Endothelial cell of umbilical vein (primary cell): ENCODE results near the gene PRDM13. TPM values are rescaled to one million over a fixed set of nuclear protein-coding genes. Genes with fewer than 3 reads are reported as not detected.

Experiments
- BruUV-seq: library from RNA; stranded (reverse); fragments of 400-500 nt; replicated peaks from 2 replicates; lab custom pipeline; 2021; lab: Mats Ljungman, UMichigan
- CTCF ChIA-PET: fragments of 300-600, 350-600 bp; sonication (Branson Sonifier 250); formaldehyde crosslinking; loops from one replicate; lab custom pipeline; 2021; ENCODE audit warnings: antibody characterized with exemption, inconsistent platforms; lab: Charles Lee
- POLR2A ChIA-PET: fragments of 300-600, 350-600 bp; sonication (Branson Sonifier 250); formaldehyde crosslinking; loops from one replicate; lab custom pipeline; 2021; ENCODE audit warnings: antibody characterized with exemption, inconsistent platforms; lab: Charles Lee
- DNase-seq: peaks from one replicate; pipeline ENCODE4 v3.0.0-alpha.2; 2011; ENCODE audit warnings: low read depth, low spot score
- FAIRE-seq: peaks from 2 replicates; lab custom pipeline; 2011; peaks lifted over from hg19 to GRCh38; lab: Jason Lieb, UNC
- H2AFZ ChIP-seq: 2 replicates; pipeline ENCODE4 v1.6.0; 2012; ENCODE audit warnings: low read depth, low read length, control low read depth, inconsistent platforms
- H3K27ac ChIP-seq: 2 replicates; pipeline ENCODE4 v1.5.1; 2011; ENCODE audit warnings: low read depth, mild to moderate bottlenecking, control low read depth, low read length, moderate library complexity; ENCODE audit not compliant: insufficient read depth
- H3K27me3 ChIP-seq, 2 experiments: 2 replicates each; pipeline versions ENCODE4 v1.6.0 to v1.6.1; 2011; ENCODE audit warnings: low read length in 2 of 2, mixed read lengths in 1 of 2; ENCODE audit not compliant: control insufficient read depth in 2 of 2, insufficient read depth in 2 of 2
- H3K36me3 ChIP-seq, 2 experiments: 2 replicates in 1 of 2; 3 replicates in 1 of 2; pipeline ENCODE4 v1.5.1; 2011; ENCODE audit warnings: low read length in 2 of 2, mild to moderate bottlenecking in 1 of 2, moderate library complexity in 1 of 2; ENCODE audit not compliant: control insufficient read depth in 2 of 2, insufficient read depth in 2 of 2; ENCODE audit errors: extremely low read depth in 1 of 2
- H3K4me1 ChIP-seq: 3 replicates; pipeline ENCODE4 v1.5.1; 2011; ENCODE audit warnings: mild to moderate bottlenecking, low read length; ENCODE audit not compliant: control insufficient read depth, insufficient read depth; ENCODE audit errors: extremely low read depth
- H3K4me2 ChIP-seq: 2 replicates; pipeline ENCODE4 v1.6.1; 2011; ENCODE audit warnings: low read length, control low read depth, mixed read lengths; ENCODE audit not compliant: insufficient read depth
- H3K4me3 ChIP-seq, 3 experiments: fragments of 200-600 bp in 1 of 3; sonication (generic), shearing (Covaris generic) in 1 of 3; replicated peaks in 1 of 3; 2 replicates each; pipeline ENCODE4 v1.5.1; 2011 to 2016; ENCODE audit warnings: control low read depth in 3 of 3, low read length in 3 of 3, mild to moderate bottlenecking in 2 of 3, inconsistent platforms in 1 of 3, low read depth in 1 of 3, moderate library complexity in 1 of 3; ENCODE audit not compliant: insufficient read depth in 1 of 3
- H3K79me2 ChIP-seq: 2 replicates; pipeline ENCODE4 v1.6.0; 2012; ENCODE audit warnings: low read length, inconsistent platforms; ENCODE audit not compliant: control insufficient read depth, insufficient read depth
- H3K9ac ChIP-seq: replicated peaks from 2 replicates; pipeline ENCODE3; 2011; ENCODE audit warnings: low read length, control low read depth; ENCODE audit not compliant: insufficient read depth; ENCODE audit errors: extremely low read depth
- H3K9me1 ChIP-seq: replicated peaks from 3 replicates; pipeline ENCODE4 v1.6.0; 2011; ENCODE audit warnings: mild to moderate bottlenecking, low read length; ENCODE audit not compliant: control insufficient read depth, insufficient read depth; ENCODE audit errors: extremely low read depth
- H3K9me3 ChIP-seq: replicated peaks from 2 replicates; pipeline ENCODE4 v1.5.1; 2012; ENCODE audit warnings: low read length, inconsistent platforms; ENCODE audit not compliant: control insufficient read depth, insufficient read depth
- H4K20me1 ChIP-seq: replicated peaks from 2 replicates; pipeline ENCODE3; 2011; ENCODE audit warnings: mild to moderate bottlenecking, low read length; ENCODE audit not compliant: control insufficient read depth, insufficient read depth; ENCODE audit errors: extremely low read depth
- EZH2 ChIP-seq: IDR thresholded peaks from 2 replicates; pipeline ENCODE4 v1.6.1; 2012; ENCODE audit warnings: borderline replicate concordance, low read depth, mild to moderate bottlenecking, moderate library complexity, low read length, inconsistent platforms; ENCODE audit not compliant: severe bottlenecking
- FOS ChIP-seq: IDR thresholded peaks from 2 replicates; pipeline ENCODE4 v1.6.1; 2011; ENCODE audit warnings: mild to moderate bottlenecking, low read length, moderate library complexity, borderline replicate concordance; ENCODE audit not compliant: insufficient read depth
- GATA2 ChIP-seq: IDR thresholded peaks from 2 replicates; pipeline ENCODE4 v1.7.0; 2011; ENCODE audit warnings: low read depth, mild to moderate bottlenecking, moderate library complexity, mixed read lengths, low read length; ENCODE audit not compliant: insufficient read length, insufficient read depth
- MYC ChIP-seq: IDR thresholded peaks from one replicate; pipeline ENCODE4 v1.6.1; 2011; ENCODE audit warnings: mild to moderate bottlenecking, low read depth, low read length
- POLR2A ChIP-seq: IDR thresholded peaks from 2 replicates; pipeline ENCODE4 v1.6.1; 2012; ENCODE audit warnings: low read depth, mild to moderate bottlenecking, control low read depth, low read length
- POLR2AphosphoS5 ChIP-seq: IDR thresholded peaks from 2 replicates; pipeline ENCODE4 v1.6.1; 2012; ENCODE audit warnings: low read depth, mild to moderate bottlenecking, control low read depth, low read length, moderate library complexity; ENCODE audit not compliant: insufficient read depth
- dilution Hi-C: fragments of 300-500 bp; cut with MboI; formaldehyde crosslinking; loops from one replicate; pipeline ENCODE4 v1.15.0; 2019; ENCODE audit warnings: low sequenced_read_pairs; ENCODE audit not compliant: extremely low pct_ligation_motif_present
- intact Hi-C: fragments of 100-400 bp; cut with micrococcal nuclease; formaldehyde crosslinking; loops from one replicate; pipeline ENCODE4 v1.10.0; 2022
- polyA plus RNA-seq, 4 experiments: library from polyadenylated mRNA; depleted of rRNA in 3 of 4; stranded (reverse) in 3 of 4; unstranded in 1 of 4; fragments of >200 nt; gene quantifications; 2 replicates each; pipeline versions ENCODE4 v1.2.1 to v1.2.3, GENCODE V29; 2011 to 2012; ENCODE audit warnings: missing spikeins in 1 of 4
- total RNA-seq: library from RNA; stranded (reverse); gene quantifications from 2 replicates; pipeline ENCODE4 v1.2.3, GENCODE V29; 2021
- TF ChIP-seq, protein P1 (sequence below), 2 donors: IDR thresholded peaks; 1 replicate in 1 of 2; 2 replicates in 1 of 2; pipeline ENCODE4 v1.5.1; 2011; ENCODE audit warnings: low read length in 2 of 2, mild to moderate bottlenecking in 2 of 2, moderate library complexity in 2 of 2, control low read depth in 1 of 2, inconsistent platforms in 1 of 2, low read depth in 1 of 2; ENCODE audit not compliant: insufficient read depth in 1 of 2; ENCODE audit errors: extremely low read depth in 1 of 2

The PRDM13 gene
- total and polyA plus RNA-seq, 2 donors (not counting 3 experiments of a cell fraction or from before 2014, with no cell fraction given): not detected

GRCh38 chr6:99568103-99568933, 38.3 kb upstream of the PRDM13 start, which contains the start of gene CCNC:
Gene CCNC (minus strand): TSS chr6:99568660. CDS start chr6:99568527, 133 bp downstream.
- intact Hi-C loops (loop anchor here (1.0 kb wide), 5 partner anchors 20 to 143 kb away; partner anchors contain the start of genes PNISR and USP45), dilution Hi-C loops (no loop called here)
- Histone ChIP-seq H2AFZ (peak within 1 kb of the TSS; percentile 92), H3K79me2 (peaks cover 43% of the 10 kb centered on the region), H3K9me1 (peaks cover under 1% of the 10 kb centered on the region), H3K27me3 (no peaks in the 10 kb centered on the region), H3K36me3 (no peaks in the 10 kb centered on the region), H3K9me3 (no peaks in the 10 kb centered on the region), H3K4me1 (peaks cover 13% of the 10 kb centered on the region), H3K27ac (peak within 1 kb of the TSS; percentile 63), H3K9ac (peak within 1 kb of the TSS; percentile 94), H3K4me2 (peak within 1 kb of the TSS; percentile 96), H4K20me1 (peaks cover 11% of the 10 kb centered on the region), H3K4me3 (peak within 1 kb of the TSS; percentile 76 to 96 (median 89))
- FAIRE-seq: peak; percentile 96
- CTCF ChIA-PET: interaction anchor here (0.6 to 1.5 kb wide), 10 partner anchors 18 to 175 kb away, joined by 3 to 7 read pairs (median 3); partner anchors contain the start of gene COQ3
- TF ChIP-seq POLR2A (peak; percentile 92), MYC (no peak), GATA2 (no peak), FOS (no peak), POLR2AphosphoS5 (peak; percentile 85), EZH2 (no peak)
- TF ChIP-seq, protein P1, sequence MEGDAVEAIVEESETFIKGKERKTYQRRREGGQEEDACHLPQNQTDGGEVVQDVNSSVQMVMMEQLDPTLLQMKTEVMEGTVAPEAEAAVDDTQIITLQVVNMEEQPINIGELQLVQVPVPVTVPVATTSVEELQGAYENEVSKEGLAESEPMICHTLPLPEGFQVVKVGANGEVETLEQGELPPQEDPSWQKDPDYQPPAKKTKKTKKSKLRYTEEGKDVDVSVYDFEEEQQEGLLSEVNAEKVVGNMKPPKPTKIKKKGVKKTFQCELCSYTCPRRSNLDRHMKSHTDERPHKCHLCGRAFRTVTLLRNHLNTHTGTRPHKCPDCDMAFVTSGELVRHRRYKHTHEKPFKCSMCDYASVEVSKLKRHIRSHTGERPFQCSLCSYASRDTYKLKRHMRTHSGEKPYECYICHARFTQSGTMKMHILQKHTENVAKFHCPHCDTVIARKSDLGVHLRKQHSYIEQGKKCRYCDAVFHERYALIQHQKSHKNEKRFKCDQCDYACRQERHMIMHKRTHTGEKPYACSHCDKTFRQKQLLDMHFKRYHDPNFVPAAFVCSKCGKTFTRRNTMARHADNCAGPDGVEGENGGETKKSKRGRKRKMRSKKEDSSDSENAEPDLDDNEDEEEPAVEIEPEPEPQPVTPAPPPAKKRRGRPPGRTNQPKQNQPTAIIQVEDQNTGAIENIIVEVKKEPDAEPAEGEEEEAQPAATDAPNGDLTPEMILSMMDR (IDR thresholded peaks at IDR 0.05; ENCODE audit: extremely low read depth in 1 of 2, insufficient read depth in 1 of 2, low read depth in 1 of 2, low read length in 2 of 2): no peak
- DNase-seq: peak; percentile 98
- TSS peak; percentile 42 for BruUV-seq
- POLR2A ChIA-PET: interaction anchor here (0.8 to 1.4 kb wide), 3 partner anchors 20 to 175 kb away, joined by 3 to 8 read pairs (median 4); partner anchors contain the start of gene COQ3
